Stimulated activated naive CD4-positive, alpha-beta T cell treated with Interleukin-2 at 50 U/mL for 16 hours (primary cell): ENCODE data around the gene NCOA7.
A peak's percentile ranks its signal among the peaks of the same experiment; 100 is the strongest.
"Not testable (repeated sequence)": the region's sequence is repeated elsewhere in the genome, so short reads cannot be mapped to it uniquely, and the experiment has no call there.

Experiments used
- DNase-seq: peaks from one replicate; lab custom pipeline; 2025; lab: John Stamatoyannopoulos, UW

The NCOA7 gene

DNA sequence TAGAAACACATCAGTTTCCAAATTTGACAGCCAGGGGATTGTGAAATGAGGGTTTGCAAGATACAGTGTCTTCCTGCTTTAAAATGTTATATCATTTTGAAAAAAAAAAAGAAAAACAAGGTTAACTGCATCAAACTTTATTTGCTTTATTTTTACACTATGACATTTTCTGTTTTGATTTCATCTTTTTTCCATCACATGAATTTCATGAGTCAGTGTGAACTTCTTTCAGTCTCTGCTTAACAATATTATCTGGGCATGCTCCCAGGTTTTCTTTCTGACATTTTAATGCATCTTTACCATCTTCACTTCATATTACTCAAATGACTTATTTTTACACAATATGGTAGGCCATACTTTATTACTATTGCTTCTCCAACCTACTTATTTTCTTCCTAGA lies 1.9 kb downstream of the NCOA7 start:
- DNase-seq = no peak

DNA sequence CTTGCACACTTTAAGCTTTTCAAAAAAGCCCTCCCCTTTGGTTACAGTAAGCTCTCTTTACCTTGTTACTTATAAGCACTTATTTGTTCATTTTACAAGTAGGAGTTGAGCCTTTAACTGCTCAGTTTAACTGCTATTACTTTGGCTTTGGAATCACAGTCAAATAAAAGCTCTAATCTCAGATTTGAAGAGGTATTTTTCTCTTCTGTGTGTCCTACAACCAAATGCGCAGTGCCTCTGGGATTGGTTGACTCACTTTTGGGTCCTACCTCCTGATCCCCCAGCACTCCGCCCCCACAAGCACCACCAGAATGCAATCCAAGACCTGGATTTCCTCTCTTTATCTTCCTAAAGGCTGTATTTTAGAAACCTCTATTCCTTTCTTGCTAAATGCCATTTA lies 2.5 kb downstream of the NCOA7 start:
- DNase-seq = no peak

DNA sequence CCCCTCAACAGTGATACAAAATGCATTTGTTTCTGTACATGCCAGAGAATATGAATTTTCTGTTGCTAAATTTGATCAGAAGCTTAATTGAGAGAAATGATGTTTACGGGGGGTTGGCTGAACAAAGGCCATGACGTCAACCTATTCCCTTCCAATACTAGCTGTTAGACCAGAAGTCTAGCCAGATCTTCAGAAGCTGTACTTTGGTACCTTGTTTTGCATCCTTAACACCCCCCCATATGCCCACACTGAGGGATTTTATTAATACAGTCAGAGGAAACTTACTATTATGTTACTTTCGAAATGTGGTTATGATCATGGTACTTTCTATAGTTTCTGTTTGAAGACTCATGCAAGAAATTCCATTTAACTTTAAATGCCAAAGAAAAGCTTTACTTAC lies 3.1 kb downstream of the NCOA7 start:
- no peak for DNase-seq

DNA sequence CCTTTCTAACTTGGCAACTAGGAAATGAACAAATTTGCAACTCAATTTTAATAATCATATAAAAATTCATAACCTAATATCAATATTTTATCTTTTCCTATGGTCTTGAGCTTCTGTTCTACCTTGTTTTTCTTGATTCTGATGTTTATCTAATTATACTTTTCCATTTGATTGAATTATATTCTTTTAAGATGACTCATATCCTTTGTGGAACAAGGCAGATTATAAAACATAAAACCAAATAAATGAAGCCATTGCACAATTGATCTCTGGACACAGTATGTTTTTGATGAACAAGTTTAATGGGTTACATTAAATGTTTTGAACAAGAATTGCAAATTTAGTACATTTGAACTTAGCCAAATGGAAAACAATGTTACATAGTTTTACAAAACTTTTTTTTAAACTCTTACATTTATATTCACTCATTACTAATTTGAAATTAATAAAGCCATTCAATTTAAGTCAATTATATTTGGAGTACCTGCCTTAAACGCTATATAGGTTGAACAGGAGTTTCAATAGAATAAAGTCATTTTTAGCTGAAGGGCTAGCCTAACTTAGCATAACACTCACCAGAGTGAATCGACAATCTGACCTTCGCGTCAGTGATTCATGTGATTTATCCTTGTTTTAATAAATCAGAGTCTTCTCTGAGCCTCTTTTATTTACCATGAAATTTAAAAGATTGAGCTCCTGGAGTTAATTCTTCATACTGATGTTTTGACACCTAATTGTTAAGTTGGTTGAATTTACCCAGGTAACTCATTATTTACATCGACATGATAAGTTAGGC lies 3.8 kb downstream of the NCOA7 start:
- no peak for DNase-seq

DNA sequence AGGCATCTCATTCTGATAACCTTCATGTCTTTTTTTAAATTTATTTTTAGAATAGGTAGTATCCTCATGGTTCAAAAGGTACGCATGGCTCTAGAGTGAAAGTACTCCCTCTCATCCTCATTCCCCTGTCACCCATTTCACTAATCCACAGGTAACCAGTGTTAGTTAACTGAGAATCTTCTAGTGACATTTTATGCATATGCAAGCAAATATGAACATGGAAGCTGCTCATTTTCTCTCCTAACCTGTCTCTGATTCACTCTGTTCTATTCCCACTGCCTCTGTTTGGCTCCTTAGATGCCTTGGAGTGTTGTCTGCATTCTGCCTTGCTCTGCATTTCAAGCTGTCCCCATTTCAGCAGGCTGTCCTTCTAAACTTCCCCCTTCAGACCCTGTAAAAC lies 4.5 kb downstream of the NCOA7 start:
- no peak for DNase-seq

DNA sequence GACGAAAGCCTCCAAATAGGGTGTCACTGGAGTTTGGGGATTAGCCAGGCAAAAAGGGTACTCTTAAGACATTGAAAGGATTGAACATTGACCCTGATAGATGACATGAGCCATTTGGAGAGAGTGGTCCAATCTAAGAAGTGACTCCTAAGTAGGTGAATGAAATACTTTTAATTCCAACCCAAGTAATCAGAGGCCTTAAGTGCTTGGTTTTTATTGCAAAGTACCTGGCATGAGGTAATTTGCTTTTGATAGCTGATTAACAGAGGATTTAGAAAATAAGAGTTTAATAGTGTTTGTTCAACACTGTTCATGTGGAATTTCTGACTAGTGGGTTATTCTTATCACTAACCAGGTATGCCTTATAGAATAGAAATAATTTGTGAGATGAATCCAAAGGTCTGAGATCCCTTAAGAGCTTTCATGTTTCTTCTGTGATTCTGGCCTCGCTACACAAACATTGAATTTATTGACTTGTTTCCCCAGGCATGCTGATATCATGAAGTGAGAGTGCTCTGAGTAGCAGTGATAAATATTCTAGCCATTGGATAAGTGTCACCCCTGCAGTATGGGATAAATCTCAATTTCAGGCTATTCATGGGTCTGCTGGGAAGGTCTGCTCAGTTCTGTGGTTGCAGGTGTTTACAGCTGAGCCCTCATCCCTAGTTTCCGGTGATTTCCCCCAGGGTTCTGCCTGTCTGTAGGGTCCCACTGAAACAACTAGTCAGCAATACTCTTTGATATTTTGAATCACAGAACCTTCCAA lies 6.5 kb downstream of the NCOA7 start:
- no peak for DNase-seq

DNA sequence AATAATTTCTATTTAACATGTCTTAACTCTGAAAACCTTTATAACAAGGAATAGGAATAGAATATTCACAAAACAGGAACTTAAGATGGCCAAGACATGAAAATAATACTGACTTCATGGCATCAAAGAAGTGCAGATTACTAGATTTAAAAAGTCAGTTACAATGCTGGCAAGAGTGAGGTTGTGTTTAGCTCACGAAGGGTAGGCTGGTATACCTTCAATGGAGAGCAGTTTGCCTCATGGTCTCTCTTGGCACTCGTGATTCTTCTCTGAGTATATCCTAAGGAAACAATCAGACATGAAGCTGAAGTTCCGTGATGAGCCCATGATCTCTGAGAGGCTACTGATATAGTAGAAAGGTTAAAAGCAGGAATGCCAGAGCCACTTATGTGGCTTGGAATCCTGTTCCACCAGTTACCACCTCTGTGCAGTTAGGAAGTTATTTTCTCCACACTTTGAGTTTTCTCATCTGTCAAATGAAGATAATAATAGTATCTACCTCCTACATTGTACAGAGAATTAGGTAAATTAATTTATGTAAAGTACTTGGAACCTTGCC lies 7.2 kb downstream of the NCOA7 start:
- DNase-seq = no peak

DNA sequence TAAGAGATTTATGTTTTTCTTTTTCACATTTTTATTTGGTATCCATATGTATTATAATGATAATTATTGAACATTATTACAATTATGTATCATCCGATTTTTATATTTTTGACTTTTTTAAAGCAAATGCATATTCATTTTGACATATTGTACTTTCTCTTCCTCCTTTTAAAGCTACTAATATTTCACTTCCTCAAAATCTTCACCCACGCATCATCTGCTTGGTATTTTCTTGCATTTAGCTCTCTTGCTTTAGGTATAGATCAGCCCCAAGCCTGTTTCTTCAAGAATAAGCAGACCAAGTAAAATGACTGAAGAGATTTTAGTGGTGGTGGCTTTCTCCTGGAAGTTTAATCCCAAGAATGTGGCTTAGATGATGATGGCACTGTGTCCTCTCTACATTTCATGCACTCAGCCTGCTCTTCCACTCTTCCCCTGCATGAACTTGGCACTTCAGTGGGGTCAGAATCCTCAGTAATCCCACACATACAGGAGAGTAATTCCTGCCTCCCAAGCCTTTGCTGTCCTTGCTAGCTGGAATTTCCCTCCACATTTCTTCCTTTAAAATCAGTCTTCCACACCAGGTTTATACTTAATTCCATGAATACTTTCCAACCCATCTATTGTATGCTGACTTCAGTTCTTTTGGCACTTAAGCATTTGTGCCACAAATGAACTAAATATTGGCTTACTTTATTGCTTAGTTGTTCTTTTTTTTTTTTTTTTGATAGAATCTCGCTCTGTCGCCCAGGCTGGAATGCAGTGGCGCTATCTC lies 8.2 kb downstream of the NCOA7 start:
- no peak for DNase-seq

DNA sequence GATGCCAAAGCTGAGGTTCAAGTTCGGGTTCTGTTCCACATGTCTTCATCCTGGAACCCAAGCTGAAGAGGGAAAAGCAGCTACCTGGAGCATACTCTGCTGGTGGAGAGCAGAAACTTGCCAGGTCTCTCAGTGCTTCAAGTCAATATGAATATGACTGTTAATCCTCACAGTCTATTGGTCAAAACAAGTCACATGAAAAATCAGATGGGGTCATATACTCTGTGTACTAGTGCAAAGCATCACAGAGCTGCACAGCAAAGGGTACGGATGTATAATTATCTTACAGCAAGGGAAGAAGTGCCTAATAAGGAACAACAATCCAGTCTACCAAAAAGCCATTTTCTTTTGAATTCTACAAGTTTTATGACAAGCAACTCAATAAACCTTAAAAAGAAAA lies 11.6 kb downstream of the NCOA7 start:
- no peak for DNase-seq

DNA sequence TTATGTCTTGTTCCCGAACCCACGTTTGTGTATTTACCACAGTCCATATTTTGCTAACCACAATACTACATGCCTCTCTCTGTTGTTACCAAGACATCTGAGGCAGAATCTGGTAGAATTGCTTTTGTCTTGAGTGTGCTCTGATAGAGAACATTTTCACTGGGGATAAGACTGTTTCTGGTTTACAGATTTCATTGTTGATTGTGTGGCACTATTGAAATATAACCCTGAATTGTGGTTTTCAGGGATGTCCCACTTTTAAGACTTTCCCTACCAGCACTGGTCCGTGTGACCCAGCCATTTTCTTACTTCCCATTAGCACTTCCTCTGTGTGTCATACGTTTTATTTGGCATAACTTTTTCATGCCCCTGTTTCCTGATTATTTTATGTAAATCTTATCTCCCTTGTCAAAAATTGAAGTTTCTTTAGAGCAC lies 12.2 kb downstream of the NCOA7 start:
- DNase-seq = no peak

DNA sequence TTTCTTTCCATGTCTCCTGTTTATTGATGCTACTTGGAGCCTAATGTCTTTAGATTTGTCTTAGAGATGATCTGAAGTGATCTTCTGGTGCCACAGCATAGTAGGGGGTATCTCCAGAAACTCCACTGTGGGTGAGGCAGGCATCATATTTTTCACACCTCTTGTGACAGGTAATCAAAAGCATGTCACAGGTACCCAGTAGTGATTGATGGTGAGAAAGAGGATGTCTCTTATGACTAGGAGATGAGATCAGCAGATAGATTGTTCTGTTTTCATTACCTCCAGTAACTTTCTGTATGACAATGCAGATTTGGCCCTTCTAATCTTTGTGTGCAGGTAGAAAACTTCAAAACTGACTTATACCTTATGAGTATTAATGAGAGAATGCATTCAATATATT lies 13.5 kb downstream of the NCOA7 start:
- DNase-seq = peak; percentile 29

DNA sequence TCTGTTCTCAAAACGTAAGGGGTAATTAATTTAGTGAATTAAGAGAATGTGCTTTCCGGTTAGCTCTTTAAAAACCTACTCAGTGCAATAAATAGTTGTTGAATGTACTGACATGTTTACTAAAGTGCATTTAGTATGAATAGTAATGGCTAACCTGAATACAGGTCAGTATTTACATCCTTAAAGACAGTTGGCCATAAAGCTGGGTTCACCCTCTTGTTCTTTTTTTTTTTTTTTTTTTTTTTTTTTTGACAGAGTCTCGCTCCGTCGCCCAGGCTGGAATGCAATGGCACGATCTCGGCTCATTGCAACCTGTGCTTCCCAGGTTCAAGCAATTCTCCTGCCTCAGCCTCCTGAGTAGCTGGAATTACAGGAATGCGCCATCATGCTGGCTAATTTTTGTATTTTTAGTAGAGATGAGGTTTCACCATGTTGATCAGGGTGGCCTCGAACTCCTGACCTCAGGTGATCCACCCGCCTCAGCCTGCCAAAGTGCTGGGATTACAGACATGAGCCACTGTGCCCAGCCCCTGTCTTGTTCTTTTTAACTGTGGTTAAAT lies 14.2 kb downstream of the NCOA7 start:
- DNase-seq = not testable (repeated sequence)

DNA sequence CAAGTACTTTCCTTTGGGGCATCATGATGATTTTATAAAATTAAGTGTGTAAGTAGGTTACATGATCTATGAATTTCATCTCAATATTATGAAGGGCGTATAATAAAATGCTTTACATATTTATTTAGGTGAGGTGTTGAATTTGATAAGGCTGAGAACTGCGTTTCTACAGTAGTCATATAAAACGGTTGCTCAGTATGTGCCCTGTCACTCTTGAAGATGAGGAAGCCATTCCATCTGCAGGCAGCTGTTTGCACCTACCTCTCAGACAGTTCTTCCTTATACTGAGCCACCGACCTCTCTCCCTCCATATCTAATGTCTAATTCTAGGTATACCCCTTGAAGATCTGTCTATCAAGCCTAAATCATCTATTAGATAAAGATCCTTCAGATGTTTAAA lies 16.1 kb downstream of the NCOA7 start:
- DNase-seq = no peak

DNA sequence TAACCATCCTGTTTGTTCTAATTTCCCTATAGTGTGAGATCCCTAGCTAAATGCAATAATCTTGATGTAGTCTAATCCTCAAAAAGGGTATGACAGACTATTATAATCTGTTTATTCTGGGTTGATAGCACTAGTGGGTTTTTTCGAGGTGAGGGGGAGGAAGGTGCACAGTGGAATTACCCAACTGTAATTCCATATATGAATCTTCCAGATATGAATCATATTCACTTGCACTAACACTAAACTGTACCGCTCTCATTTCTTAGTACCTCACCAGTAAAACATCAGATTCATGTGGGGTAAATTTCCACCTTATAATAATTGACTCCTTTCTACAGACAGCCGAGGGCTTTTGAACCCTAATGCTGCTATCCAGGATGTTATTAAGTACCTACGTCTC lies 16.5 kb downstream of the NCOA7 start:
- peak; percentile 30 for DNase-seq

DNA sequence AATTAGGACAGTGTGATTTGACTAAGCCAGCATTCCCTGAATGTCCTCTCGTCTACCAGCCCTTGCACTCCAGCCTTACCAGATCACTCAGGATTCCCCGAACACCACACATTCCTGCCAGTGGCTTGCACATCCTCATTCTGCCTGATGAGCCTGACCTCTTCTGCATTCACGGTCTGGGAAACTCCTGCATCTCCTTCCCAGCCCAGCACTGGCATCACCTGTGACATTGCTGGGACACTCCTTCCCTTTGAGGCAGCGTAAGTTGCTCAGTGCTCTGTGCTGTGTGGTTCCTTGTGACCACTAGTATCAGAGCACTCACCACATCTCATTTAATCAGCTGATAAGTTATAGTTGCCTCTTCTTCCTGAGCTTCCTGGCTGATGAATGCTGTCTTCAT lies 17.3 kb downstream of the NCOA7 start:
- no peak for DNase-seq

DNA sequence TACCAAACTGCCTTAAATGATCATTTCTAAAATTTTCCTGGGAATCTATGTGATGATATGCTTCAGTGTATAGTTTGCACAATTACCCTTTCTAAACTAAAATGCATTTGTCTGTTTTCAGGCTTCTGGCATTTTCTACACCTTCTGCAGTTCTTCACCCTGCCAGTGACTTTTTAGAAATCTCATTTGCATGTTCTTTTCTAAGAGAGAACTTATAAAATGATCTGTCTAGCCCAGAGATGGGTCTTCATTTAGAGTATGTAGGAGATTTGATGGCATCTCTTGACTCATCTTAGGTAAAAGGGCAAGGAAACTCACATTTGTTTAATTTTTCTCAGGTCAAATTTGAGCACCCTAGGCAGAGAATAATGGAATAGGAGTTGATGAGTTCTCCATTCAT lies 17.8 kb downstream of the NCOA7 start:
- DNase-seq = no peak

DNA sequence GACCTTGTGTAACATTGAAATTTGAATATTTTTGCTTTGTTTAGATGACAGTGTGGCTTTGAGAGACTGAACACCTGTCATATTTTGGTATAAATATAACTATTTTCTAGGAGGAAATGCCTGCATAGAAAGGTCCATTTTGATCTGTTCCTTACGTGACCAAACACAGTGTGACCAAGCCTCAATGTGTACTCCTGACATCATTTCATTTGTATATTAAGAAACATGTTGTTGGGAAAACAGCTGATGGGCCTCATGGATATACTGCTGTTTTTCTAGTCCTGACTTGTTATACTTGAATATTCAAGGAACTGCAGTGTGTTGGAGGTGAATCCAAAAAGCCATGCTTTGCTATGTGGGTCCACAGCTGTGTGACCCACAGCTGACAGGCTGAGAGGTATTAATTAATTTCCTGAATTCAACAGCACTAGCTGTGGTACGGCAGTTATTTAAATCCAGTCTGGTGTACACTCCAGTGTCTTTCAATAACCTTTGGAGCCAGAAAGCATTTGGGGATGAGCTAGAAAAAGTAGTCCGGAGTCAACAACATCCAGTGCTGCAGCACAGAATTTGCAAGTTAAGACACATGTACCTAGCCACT lies 18.9 kb downstream of the NCOA7 start:
- DNase-seq = no peak

DNA sequence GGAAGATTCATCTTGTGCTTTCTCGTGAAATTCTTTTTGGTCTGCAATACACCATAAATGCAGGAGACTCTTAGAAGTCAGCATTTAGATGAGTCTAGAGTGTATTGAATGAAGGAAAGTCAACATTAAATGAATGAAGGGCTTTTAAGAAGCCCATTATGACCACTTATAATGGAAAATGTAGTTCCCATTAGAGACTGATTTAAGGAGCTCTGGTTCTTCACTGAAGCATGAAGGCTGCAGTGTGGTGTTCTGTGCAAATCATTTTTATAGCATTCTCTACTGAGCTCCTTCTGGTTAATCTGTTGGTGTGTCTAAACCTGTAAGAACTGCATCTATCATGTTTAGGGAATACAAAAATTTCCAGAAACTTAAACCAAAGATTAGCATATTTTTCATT lies 19.7 kb downstream of the NCOA7 start:
- no peak for DNase-seq

DNA sequence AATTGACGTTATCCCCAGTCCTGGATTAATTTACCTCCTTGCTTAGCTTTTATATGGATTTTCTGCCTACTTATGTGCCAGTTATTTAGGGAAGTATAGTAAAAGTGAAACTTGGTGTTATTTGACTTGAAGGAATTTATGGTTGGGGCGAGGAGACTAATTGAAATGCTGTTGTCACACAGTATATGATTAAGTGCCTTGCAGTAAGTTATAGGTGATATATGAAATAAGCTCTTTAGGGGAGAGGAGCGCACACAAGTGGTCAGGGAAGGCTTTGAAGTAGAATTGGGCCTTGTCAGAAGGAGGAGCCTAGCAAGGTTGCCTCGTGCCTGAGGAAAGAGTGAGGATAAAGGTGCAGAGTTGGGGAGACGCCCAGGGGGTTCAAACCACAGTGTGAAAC lies 20.5 kb downstream of the NCOA7 start:
- DNase-seq = no peak

DNA sequence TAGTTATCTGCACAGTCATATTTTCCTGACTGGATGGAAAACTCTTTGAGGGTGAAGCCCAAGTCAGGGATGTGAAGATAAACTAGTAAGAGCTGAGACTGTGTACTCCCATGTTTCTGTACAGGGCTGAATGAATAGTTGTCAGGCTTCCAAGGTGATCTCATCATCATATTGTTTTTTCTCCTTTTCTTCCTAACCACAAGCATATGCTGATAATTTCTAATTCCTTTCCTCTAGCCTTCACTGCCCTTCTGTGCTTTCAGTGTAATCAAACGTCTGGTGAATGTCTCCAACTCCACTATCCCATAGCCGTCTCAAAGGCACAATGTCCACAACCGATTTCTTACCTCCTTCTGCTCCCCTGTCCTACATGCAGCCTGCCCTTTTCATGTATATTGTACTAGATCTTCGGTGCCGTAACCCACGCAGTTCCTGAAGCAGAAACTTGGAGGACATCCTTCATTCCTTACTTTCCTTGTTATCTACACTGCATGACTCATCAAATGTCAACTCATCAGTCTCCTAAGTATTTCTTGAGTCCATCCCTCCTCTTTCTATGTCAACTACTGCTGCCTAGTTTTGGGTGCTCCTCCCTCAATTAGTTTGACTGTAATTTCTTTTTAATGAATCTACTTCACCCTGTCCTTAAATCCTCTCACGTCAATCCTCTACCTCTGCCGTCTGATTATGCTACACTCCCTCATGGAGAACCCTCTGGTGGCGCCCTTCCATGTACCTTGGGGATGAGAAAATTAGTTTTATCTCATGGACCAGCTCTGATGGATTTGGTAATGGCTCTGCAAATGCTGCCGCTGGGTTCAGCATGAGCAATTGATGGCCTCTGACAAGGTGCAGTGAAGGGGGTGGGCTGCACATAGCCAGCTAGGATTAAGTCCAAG lies 21.9 kb downstream of the NCOA7 start:
- no peak for DNase-seq

DNA sequence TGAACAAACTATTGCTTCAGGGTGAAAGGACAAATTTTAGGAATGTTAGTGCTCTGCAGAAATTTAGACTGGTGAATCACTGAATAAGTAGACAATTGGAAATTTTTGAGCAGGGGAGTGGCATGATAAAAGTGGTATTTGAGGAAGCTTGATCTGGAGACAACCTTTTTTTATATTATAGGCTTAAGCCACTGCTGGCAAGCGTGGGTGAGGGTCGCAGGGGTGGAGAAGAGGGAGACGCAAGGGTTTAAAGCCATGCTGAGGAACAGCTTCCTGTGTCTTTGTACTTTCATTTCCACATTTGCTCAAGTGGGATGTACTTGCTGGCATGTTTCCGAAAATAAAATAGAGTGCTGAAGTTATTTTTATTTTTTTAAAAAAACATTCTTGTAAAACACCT lies 23.7 kb downstream of the NCOA7 start:
- no peak for DNase-seq
